Measurements from ENCODE around the gene KCNIP4. TPM values are rescaled to one million over a fixed set of nuclear protein-coding genes. Genes with fewer than 3 reads are reported as not detected.

The KCNIP4 gene
- total and polyA plus RNA-seq, 7 donors, result 0.03 TPM; not detected in 6

GRCh38 chr4:21554066-21554465, 394.5 kb downstream of the KCNIP4 start:
- DNase-seq (no peak), ATAC-seq (no peak)
- Histone ChIP-seq H3K9me3 (no peaks in the 10 kb centered on the region), H3K4me1 (no peaks in the 10 kb centered on the region), H3K36me3 (ENCODE audit: insufficient read depth in 1 of 2, low read depth in 1 of 2) (no peaks in the 10 kb centered on the region), H3K27me3 (ENCODE audit: insufficient read depth in 3 of 3, low read length in 2 of 3) (no peaks in the 10 kb centered on the region), H3K4me3 (no peak overlapping the region), H3K27ac (no peak overlapping the region)
- intact Hi-C loops (cut with DNase I), result no loop called here
- no peak for TF ChIP-seq CTCF (IDR thresholded peaks at IDR 0.05)
- 15 to 30% (median 22%) methylated on average over 1 of the region's 1 CpG for WGBS, 3 donors

GRCh38 chr4:21552455-21552854, 396.1 kb downstream of the KCNIP4 start:
- no peak for TF ChIP-seq CTCF (IDR thresholded peaks at IDR 0.05)
- intact Hi-C loops (cut with DNase I), result no loop called here
- H3K4me1 ChIP-seq, result no peaks in the 10 kb centered on the region
- H3K36me3 ChIP-seq (ENCODE audit: insufficient read depth in 1 of 2, low read depth in 1 of 2), result no peaks in the 10 kb centered on the region
- H3K27ac ChIP-seq, result no peak overlapping the region
- ATAC-seq (no peak), DNase-seq (no peak)
- H3K4me3 ChIP-seq, result no peak overlapping the region
- 41 to 61% (median 58%) methylated on average over 1 of the region's 1 CpG for WGBS, 3 donors
- H3K9me3 ChIP-seq, result no peaks in the 10 kb centered on the region
- no peaks in the 10 kb centered on the region for H3K27me3 ChIP-seq (ENCODE audit: insufficient read depth in 3 of 3, low read length in 2 of 3)

- ATAC-seq, result no peak
- Histone ChIP-seq H3K27me3 (ENCODE audit: insufficient read depth in 3 of 3, low read length in 2 of 3) (no peaks in the 10 kb centered on the region), H3K4me1 (no peaks in the 10 kb centered on the region), H3K27ac (no peak overlapping the region), H3K4me3 (no peak overlapping the region), H3K36me3 (ENCODE audit: insufficient read depth in 1 of 2, low read depth in 1 of 2) (no peaks in the 10 kb centered on the region), H3K9me3 (no peaks in the 10 kb centered on the region)
- DNase-seq, result no peak
- 36 to 48% (median 42%) methylated on average over 3 of the region's 3 CpGs for WGBS, 3 donors
- no peak for TF ChIP-seq CTCF (IDR thresholded peaks at IDR 0.05)
- intact Hi-C loops (cut with DNase I), result no loop called here
Measured at GRCh38 chr4:21544955-21545354, 403.6 kb downstream of the KCNIP4 start.

DNA sequence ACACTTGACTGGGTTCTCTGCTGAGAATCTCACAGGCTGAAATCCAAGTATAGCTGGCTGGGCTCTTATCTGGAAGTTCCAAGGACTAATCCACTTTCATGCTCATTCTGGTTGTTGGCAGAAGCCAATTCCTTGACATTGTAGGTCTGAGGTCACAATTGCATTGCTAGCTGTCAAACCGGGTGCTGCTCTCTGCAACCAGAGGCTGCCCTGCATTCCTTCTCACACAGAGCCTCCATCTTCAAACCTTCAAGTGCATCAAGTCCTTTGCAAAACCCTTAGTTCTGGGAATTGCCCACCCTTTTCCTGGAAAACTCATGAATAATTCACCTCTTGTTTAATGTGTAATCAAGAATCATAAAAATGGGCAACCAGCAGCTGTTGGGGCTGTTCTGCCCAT, 404.2 kb downstream of the KCNIP4 start:
- Histone ChIP-seq H3K4me3 (no peak overlapping the region), H3K27me3 (ENCODE audit: insufficient read depth in 3 of 3, low read length in 2 of 3) (no peaks in the 10 kb centered on the region), H3K27ac (no peak overlapping the region), H3K9me3 (no peaks in the 10 kb centered on the region), H3K4me1 (no peaks in the 10 kb centered on the region), H3K36me3 (ENCODE audit: insufficient read depth in 1 of 2, low read depth in 1 of 2) (no peaks in the 10 kb centered on the region)
- 4 to 8% (median 7%) methylated on average over 1 of the region's 1 CpG for WGBS, 3 donors
- intact Hi-C loops (cut with DNase I), result no loop called here
- ATAC-seq, result no peak
- no peak for DNase-seq
- TF ChIP-seq CTCF (IDR thresholded peaks at IDR 0.05), result no peak

GRCh38 chr4:21543514-21543913, 405.1 kb downstream of the KCNIP4 start:
- Histone ChIP-seq H3K27ac (no peak overlapping the region), H3K36me3 (ENCODE audit: insufficient read depth in 1 of 2, low read depth in 1 of 2) (no peaks in the 10 kb centered on the region), H3K4me3 (no peak overlapping the region), H3K9me3 (no peaks in the 10 kb centered on the region), H3K27me3 (ENCODE audit: insufficient read depth in 3 of 3, low read length in 2 of 3) (no peaks in the 10 kb centered on the region), H3K4me1 (no peaks in the 10 kb centered on the region)
- TF ChIP-seq CTCF (IDR thresholded peaks at IDR 0.05), result no peak
- no peak for ATAC-seq
- intact Hi-C loops (cut with DNase I), result no loop called here
- 42 to 57% (median 45%) methylated on average over 3 of the region's 3 CpGs for WGBS, 3 donors
- no peak for DNase-seq

Data from psoas muscle (tissue), 8 donors.